Fibroblast of pulmonary artery (primary cell): Measurements from ENCODE around the gene RPRD2.
A peak's percentile ranks its signal among the peaks of the same experiment; 100 is the strongest.

Source experiments
- DNase-seq: peaks from one replicate; pipeline ENCODE4 v3.0.0-alpha.2; 2010; ENCODE audit warnings: low read depth
- H3K4me3 ChIP-seq: replicated peaks from 2 replicates; pipeline ENCODE4 v1.5.1; 2011; ENCODE audit warnings: low read depth, mild to moderate bottlenecking, control low read depth, low read length, moderate library complexity
- CTCF ChIP-seq: IDR thresholded peaks from 2 replicates; pipeline ENCODE4 v1.5.1; 2011; ENCODE audit warnings: mild to moderate bottlenecking, control low read depth, low read length, inconsistent platforms; ENCODE audit errors: missing control alignments

RPRD2 gene

DNA sequence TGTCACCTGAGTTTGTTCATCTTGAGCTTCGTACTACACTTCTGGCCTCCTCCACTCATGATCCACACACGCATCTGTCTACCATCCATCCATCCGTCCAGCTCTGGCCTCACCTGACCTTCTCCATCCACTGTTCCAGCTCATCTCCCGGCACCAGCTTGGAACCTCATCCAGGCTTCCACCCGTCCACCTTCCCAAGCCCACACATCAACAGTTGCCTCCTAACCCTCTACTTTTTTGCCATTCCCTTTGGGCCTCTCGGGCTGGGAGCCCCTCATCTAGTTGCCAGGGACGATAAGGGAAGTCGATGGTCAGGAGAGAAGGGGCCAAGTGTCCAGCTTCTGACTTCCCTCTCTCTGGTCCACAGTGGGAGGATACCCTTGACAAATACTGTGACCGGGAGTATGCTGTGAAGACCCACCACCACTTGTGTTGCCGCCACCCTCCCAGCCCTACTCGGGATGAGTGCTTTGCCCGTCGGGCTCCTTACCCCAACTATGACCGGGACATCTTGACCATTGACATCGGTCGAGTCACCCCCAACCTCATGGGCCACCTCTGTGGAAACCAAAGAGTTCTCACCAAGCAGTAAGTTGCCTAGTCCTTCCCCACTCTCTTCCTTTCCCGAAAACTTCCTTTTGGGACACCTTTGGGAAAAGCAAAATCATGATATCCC, 148.2 kb downstream of the RPRD2 start:
- no peak for DNase-seq

DNA sequence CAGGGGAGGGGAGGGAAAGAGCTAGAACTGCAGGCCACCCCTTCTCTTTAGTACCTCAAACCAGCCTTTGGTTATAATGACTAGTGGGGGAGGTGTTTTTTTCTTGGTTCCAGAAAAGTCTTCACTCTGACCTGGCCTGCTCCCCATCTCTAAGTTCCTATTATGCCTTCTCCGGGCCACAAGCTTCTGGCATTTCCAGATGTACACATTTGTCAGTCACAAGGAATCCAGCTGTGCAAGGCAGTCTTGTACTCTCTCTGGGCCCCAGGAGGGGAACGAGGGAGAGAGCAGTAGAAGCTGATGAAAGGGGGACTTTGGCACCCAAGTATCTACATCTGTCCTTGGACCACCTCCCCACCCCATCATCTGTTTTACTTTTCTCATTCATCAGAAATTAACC, 148.9 kb downstream of the RPRD2 start:
- TF ChIP-seq CTCF = no peak
- H3K4me3 ChIP-seq = no peak overlapping the region
- DNase-seq = no peak

More for the DNA sequence above, 148.2 kb downstream of the RPRD2 start:
- H3K4me3 ChIP-seq = no peak overlapping the region
- TF ChIP-seq CTCF = no peak

GRCh38 chr1:150513351-150513791, 149.4 kb downstream of the RPRD2 start:
- DNase-seq = no peak
- no peak overlapping the region for H3K4me3 ChIP-seq
- no peak for TF ChIP-seq CTCF

DNA sequence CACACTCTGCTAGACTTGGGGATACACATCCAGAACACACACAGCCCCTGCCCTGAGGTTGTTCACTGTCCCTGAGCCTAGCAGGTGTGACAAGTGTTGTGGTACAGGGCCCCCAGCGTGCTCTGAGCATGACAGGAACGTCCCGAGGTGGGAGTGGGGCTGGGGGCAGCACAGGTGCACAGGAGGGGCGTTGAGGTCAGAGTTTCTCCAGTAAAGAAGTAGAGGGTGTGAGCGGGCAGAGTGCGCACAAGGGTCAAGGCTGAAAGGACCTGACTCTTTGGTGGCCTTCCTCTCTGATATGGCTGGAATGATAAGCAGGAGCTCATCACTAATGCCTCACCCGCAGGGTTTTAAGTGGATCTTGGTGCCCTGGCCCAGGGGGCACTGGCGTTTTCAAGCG, 150.3 kb downstream of the RPRD2 start:
- H3K4me3 ChIP-seq = no peak overlapping the region
- TF ChIP-seq CTCF = no peak
- DNase-seq = no peak

GRCh38 chr1:150514913-150515327, 151.0 kb downstream of the RPRD2 start:
- TF ChIP-seq CTCF = no peak
- DNase-seq = no peak
- H3K4me3 ChIP-seq = peak overlapping the region; percentile 67

GRCh38 chr1:150515328-150516049, 151.5 kb downstream of the RPRD2 start, which contains the start of gene FALEC:
Gene FALEC, plus strand, starts transcription at chr1:150515752.
- peak within 1 kb of the TSS; percentile 67 for H3K4me3 ChIP-seq
- TF ChIP-seq CTCF = no peak
- DNase-seq = peak; percentile 96
